IMR-90 (cell line): ENCODE data around the gene ZDHHC18. TPM values are rescaled to one million over a fixed set of nuclear protein-coding genes. Genes with fewer than 3 reads are reported as not detected.

Experiments used
- ATAC-seq: fragments of 200-7000 bp; cut with Tn5 transposase; 2 replicates; pipeline ENCODE4 v1.9.1; 2020; ENCODE audit warnings: low read depth, mild to moderate bottlenecking, moderate library complexity
- BruUV-seq: library from RNA; stranded (reverse); fragments of 400-500 nt; replicated peaks from 2 replicates; lab custom pipeline; 2021; lab: Mats Ljungman, UMichigan
- CTCF ChIA-PET: fragments of 300-600 bp; formaldehyde crosslinking; extraction: SDS; loops from one replicate; lab custom pipeline; 2021; ENCODE audit warnings: antibody characterized with exemption; lab: Yijun Ruan, JAX
- POLR2A ChIA-PET: fragments of 300-600 bp; sonication (Branson Sonifier 250); formaldehyde crosslinking; loops from one replicate; lab custom pipeline; 2022; ENCODE audit warnings: antibody characterized with exemption; ENCODE audit not compliant: unreplicated experiment; lab: Charles Lee
- DNase-seq: peaks from one replicate; pipeline ENCODE4 v3.0.0; 2013
- H2AFZ ChIP-seq: replicated peaks from 2 replicates; pipeline ENCODE3; 2013; ENCODE audit warnings: low read length, mild to moderate bottlenecking; ENCODE audit not compliant: poor library complexity
- H2AK5ac ChIP-seq: 2 replicates; pipeline ENCODE4 v1.6.1; 2013; ENCODE audit warnings: low read depth, low read length, inconsistent platforms
- H2AK9ac ChIP-seq: replicated peaks from 2 replicates; pipeline ENCODE3; 2013; ENCODE audit warnings: mild to moderate bottlenecking, low read depth, low read length, moderate library complexity; ENCODE audit not compliant: poor library complexity
- H2BK120ac ChIP-seq: 2 replicates; pipeline ENCODE4 v1.6.1; 2013; ENCODE audit warnings: low read depth, low read length, inconsistent platforms
- H2BK15ac ChIP-seq: 3 replicates; pipeline ENCODE4 v1.6.1; 2013; ENCODE audit warnings: low read depth, low read length, inconsistent platforms
- H2BK20ac ChIP-seq: 2 replicates; pipeline ENCODE4 v1.6.1; 2013; ENCODE audit warnings: low read depth, mild to moderate bottlenecking, inconsistent platforms, low read length, moderate library complexity
- H2BK5ac ChIP-seq: 2 replicates; pipeline ENCODE4 v1.6.1; 2013; ENCODE audit warnings: mild to moderate bottlenecking, low read depth, low read length, inconsistent platforms; ENCODE audit not compliant: poor library complexity, severe bottlenecking
- H3K14ac ChIP-seq: replicated peaks from 2 replicates; pipeline ENCODE4 v1.6.1; 2013; ENCODE audit warnings: low read depth, low read length, inconsistent platforms
- H3K18ac ChIP-seq: 2 replicates; pipeline ENCODE4 v1.6.1; 2013; ENCODE audit warnings: low read depth, low read length, control low read depth
- H3K23ac ChIP-seq: 2 replicates; pipeline ENCODE4 v1.6.1; 2013; ENCODE audit warnings: low read depth, low read length, inconsistent platforms
- H3K27ac ChIP-seq: 2 replicates; pipeline ENCODE4 v1.5.1; 2013; ENCODE audit warnings: mild to moderate bottlenecking, control low read depth, low read length; ENCODE audit not compliant: insufficient read depth
- H3K27me3 ChIP-seq: 2 replicates; pipeline ENCODE4 v1.6.1; 2013; ENCODE audit warnings: low read length; ENCODE audit not compliant: control insufficient read depth, insufficient read depth
- H3K36me3 ChIP-seq: 2 replicates; pipeline ENCODE4 v1.6.1; 2013; ENCODE audit warnings: low read length, mixed read lengths; ENCODE audit not compliant: control insufficient read depth, insufficient read depth
- H3K4ac ChIP-seq: 2 replicates; pipeline ENCODE4 v1.6.1; 2013; ENCODE audit warnings: low read depth, low read length, inconsistent platforms
- H3K4me1 ChIP-seq: 2 replicates; pipeline ENCODE4 v1.6.1; 2013; ENCODE audit warnings: low read length, mixed read lengths; ENCODE audit not compliant: control insufficient read depth, insufficient read depth
- H3K4me2 ChIP-seq: 2 replicates; pipeline ENCODE4 v1.6.1; 2013; ENCODE audit warnings: low read depth, mild to moderate bottlenecking, control low read depth, low read length, moderate library complexity
- H3K4me3 ChIP-seq: 2 replicates; pipeline ENCODE4 v1.5.1; 2013; ENCODE audit warnings: low read depth, mild to moderate bottlenecking, control low read depth, low read length, moderate library complexity; ENCODE audit not compliant: insufficient read depth
- H3K56ac ChIP-seq: 2 replicates; pipeline ENCODE4 v1.6.1; 2013; ENCODE audit warnings: low read length, inconsistent platforms; ENCODE audit not compliant: insufficient read depth; ENCODE audit errors: extremely low read depth
- H3K79me1 ChIP-seq, 2 experiments: 2 replicates each; pipeline ENCODE4 v1.6.1; 2013; ENCODE audit warnings: low read length in 2 of 2, inconsistent platforms in 1 of 2, low read depth in 1 of 2
- H3K9ac ChIP-seq: 2 replicates; pipeline ENCODE4 v1.6.1; 2013; ENCODE audit warnings: low read depth, low read length, control low read depth
- H3K9me1 ChIP-seq: 2 replicates; pipeline ENCODE4 v1.6.1; 2013; ENCODE audit warnings: low read length, inconsistent platforms; ENCODE audit not compliant: insufficient read depth
- H3K9me3 ChIP-seq: 2 replicates; pipeline ENCODE4 v1.6.1; 2013; ENCODE audit warnings: low read length; ENCODE audit not compliant: control insufficient read depth, insufficient read depth
- H4K20me1 ChIP-seq: 2 replicates; pipeline ENCODE4 v1.6.1; 2013; ENCODE audit warnings: low read length, inconsistent platforms; ENCODE audit not compliant: insufficient read depth
- H4K5ac ChIP-seq: 2 replicates; pipeline ENCODE4 v1.6.1; 2013; ENCODE audit warnings: mild to moderate bottlenecking, low read depth, low read length, control low read depth
- H4K8ac ChIP-seq, 2 experiments: 2 replicates each; pipeline ENCODE4 v1.6.1; 2013; ENCODE audit warnings: low read depth in 2 of 2, low read length in 2 of 2, control low read depth in 1 of 2, inconsistent platforms in 1 of 2
- H4K91ac ChIP-seq: 2 replicates; pipeline ENCODE4 v1.6.1; 2013; ENCODE audit warnings: low read depth, low read length, inconsistent platforms; ENCODE audit not compliant: insufficient read depth
- CEBPB ChIP-seq: IDR thresholded peaks from 2 replicates; pipeline ENCODE4 v1.6.1; 2012; ENCODE audit warnings: low read depth, low read length, improper control_type of control experiment
- CHD1 ChIP-seq: IDR thresholded peaks from 2 replicates; pipeline ENCODE4 v1.6.1; 2012; ENCODE audit warnings: low read depth, low read length, improper control_type of control experiment
- MAFK ChIP-seq: IDR thresholded peaks from 2 replicates; pipeline ENCODE4 v1.6.1; 2012; ENCODE audit warnings: low read depth, low read length, improper control_type of control experiment
- POLR2A ChIP-seq: IDR thresholded peaks from 2 replicates; pipeline ENCODE4 v1.6.1; 2012; ENCODE audit warnings: mild to moderate bottlenecking, low read depth, low read length
- RAD21 ChIP-seq: IDR thresholded peaks from 2 replicates; pipeline ENCODE4 v1.6.1; 2012; ENCODE audit warnings: low read length, improper control_type of control experiment
- RFX5 ChIP-seq: IDR thresholded peaks from 2 replicates; pipeline ENCODE4 v1.8.0; 2012; ENCODE audit warnings: low read depth, mild to moderate bottlenecking, low read length, moderate library complexity
- WGBS, 2 experiments: methylation state at CpG; one replicate each; pipeline versions ENCODE4 v1.1.5 to v1.1.7; 2013; ENCODE audit warnings: missing lambda C conversion rate in 2 of 2; ENCODE audit not compliant: insufficient read length in 1 of 2; ENCODE audit errors: extremely low coverage in 2 of 2; 5-methylcytosine and 5-hydroxymethylcytosine counted together
- dilution Hi-C: fragments of 300-500 bp; cut with HindIII; formaldehyde crosslinking; loops from one replicate; pipeline ENCODE4 v1.14.3; 2018; ENCODE audit warnings: low sequenced_read_pairs; ENCODE audit not compliant: unreplicated experiment
- in situ Hi-C: fragments of 300-500 bp; cut with MboI; formaldehyde crosslinking; loops from 3 replicates; pipeline ENCODE4 v1.14.3; 2019; ENCODE audit warnings: low sequenced_read_pairs, inconsistent platforms, mixed read lengths
- intact Hi-C: fragments of 100-400 bp; cut with micrococcal nuclease; formaldehyde crosslinking; loops from 2 replicates; pipeline ENCODE4 v1.10.0; 2022
- polyA plus RNA-seq, 3 experiments: library from polyadenylated mRNA; depleted of rRNA; stranded (reverse); fragments of >200 nt; gene quantifications; 2 replicates each; pipeline ENCODE4 v1.2.3, GENCODE V29; 2012; ENCODE audit warnings: low replicate concordance in 1 of 3
- total RNA-seq: library from RNA; depleted of rRNA; stranded (reverse); fragments of >200 nt; gene quantifications from 2 replicates; pipeline ENCODE4 v1.2.3, GENCODE V29; 2012

The ZDHHC18 gene
- total and polyA plus RNA-seq, 2 of the 4 experiments (the other 2 are of a cell fraction), result 12.5 to 37.0 TPM

DNA sequence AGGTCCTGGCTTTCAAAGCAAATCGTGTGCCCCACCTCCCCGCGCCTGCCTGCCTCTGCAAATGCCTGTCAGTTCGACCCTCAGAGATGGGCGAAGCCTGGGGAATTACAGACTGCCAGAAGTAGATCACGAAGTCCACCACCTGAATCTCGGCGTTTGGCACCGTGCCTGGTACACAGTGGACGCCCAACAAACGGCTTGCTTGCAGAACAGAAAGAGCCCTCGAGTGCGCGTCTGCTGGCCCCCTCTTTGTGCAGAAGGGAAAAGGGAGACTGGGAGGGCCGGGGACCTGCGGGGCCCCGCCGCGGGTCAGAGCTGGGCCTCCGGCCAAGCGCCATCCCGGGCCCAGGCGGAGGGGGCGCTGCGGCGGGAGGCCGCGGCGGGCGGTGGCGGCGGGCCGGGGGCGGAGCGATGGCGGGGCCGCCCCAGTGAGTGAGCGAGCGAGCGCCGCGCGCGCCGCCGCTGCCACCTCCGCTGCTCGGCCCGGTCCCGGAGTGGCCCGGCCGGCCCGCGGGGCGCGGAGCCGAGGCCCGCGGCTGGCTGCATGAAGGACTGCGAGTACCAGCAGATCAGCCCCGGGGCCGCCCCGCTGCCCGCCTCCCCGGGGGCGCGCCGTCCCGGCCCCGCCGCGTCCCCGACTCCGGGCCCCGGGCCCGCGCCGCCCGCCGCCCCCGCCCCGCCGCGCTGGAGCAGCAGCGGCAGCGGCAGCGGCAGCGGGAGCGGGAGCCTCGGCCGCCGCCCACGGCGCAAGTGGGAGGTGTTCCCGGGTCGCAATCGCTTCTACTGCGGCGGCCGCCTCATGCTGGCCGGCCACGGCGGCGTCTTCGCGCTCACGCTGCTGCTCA lies at the start of gene ZDHHC18 (continued):
- TF ChIP-seq RFX5 (no peak), MAFK (no peak), RAD21 (no peak; the same call in 1 of the 2 replicates), POLR2A (no peak), CHD1 (no peak), CEBPB (no peak)

DNA sequence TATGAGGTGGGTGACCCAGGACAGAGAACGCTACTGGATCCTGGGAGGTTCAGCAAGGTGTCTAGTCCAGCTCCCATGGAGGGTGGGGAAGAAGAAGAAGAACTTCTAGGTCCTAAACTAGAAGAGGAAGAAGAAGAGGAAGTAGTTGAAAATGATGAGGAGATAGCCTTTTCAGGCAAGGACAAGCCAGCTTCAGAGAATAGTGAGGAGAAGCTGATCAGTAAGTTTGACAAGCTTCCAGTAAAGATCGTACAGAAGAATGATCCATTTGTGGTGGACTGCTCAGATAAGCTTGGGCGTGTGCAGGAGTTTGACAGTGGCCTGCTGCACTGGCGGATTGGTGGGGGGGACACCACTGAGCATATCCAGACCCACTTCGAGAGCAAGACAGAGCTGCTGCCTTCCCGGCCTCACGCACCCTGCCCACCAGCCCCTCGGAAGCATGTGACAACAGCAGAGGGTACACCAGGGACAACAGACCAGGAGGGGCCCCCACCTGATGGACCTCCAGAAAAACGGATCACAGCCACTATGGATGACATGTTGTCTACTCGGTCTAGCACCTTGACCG lies 47.3 kb upstream of the ZDHHC18 start:
- no peak overlapping the region for H3K4me3 ChIP-seq
- no peak overlapping the region for H2BK20ac ChIP-seq
- ChIA-PET CTCF (interaction anchor here (0.6 to 1.2 kb wide), 3 partner anchors 49 to 87 kb away, joined by 3 read pairs; no protein-coding TSS in a partner anchor), POLR2A (no interaction called here)
- intact Hi-C loops, result no loop called here
- no peak overlapping the region for H2BK15ac ChIP-seq
- H2BK5ac ChIP-seq, result no peak overlapping the region
- H3K23ac ChIP-seq, result no peak overlapping the region
- peaks cover 14% of the 10 kb centered on the region for H4K20me1 ChIP-seq
- no peaks in the 10 kb centered on the region for H3K9me3 ChIP-seq
- H4K8ac ChIP-seq, result no peak overlapping the region
- in situ Hi-C loops, result no loop called here
- H3K27ac ChIP-seq, result no peak overlapping the region
- no peak overlapping the region for H3K18ac ChIP-seq
- no peak overlapping the region for H2AK5ac ChIP-seq
- no peak overlapping the region for H3K9ac ChIP-seq
- no peak overlapping the region for H3K4ac ChIP-seq
- DNase-seq (no peak), ATAC-seq (no peak)
- no peak overlapping the region for H3K56ac ChIP-seq
- no peak overlapping the region for H3K4me2 ChIP-seq
- peaks cover 60 to 91% of the 10 kb centered on the region in 2 experiments for H3K79me1 ChIP-seq
- 88% methylated on average over 8 of the region's 11 CpGs; no CpG with 5 or more reads in 1 of the 2 experiments for WGBS, 2 experiments
- H2AK9ac ChIP-seq, result peak overlapping the region; percentile 33
- dilution Hi-C loops, result loop anchor here (25.0 kb wide), 1 partner anchor 192 kb away; no protein-coding TSS in a partner anchor
- H3K4me1 ChIP-seq, result peaks cover 12% of the 10 kb centered on the region
- no peak overlapping the region for H4K91ac ChIP-seq
- no peaks in the 10 kb centered on the region for H3K27me3 ChIP-seq
- no peak overlapping the region for H3K14ac ChIP-seq
- no TSS peak for BruUV-seq
- H2AFZ ChIP-seq, result no peak overlapping the region
- H3K36me3 ChIP-seq, result peaks cover 61% of the 10 kb centered on the region
- peaks cover 33% of the 10 kb centered on the region for H3K9me1 ChIP-seq
- no peak overlapping the region for H4K5ac ChIP-seq
- TF ChIP-seq MAFK, result no peak
- H2BK120ac ChIP-seq, result no peak overlapping the region
